K562 (cell line): ENCODE data around the gene HNRNPA2B1. TPM values are rescaled to one million over a fixed set of nuclear protein-coding genes. Genes with fewer than 3 reads are reported as not detected.

ENCODE experiments used
- CREBBP ChIP-seq: IDR thresholded peaks from one replicate; pipeline ENCODE4 v1.6.1; 2012; ENCODE audit warnings: low read depth, mild to moderate bottlenecking, control low read depth, inconsistent platforms, low read length
- FOSL1 ChIP-seq: fragments of 200-800 bp; sonication (Bioruptor generic); conservative IDR thresholded peaks from 2 replicates; pipeline ENCODE4 v1.6.1; 2016; ENCODE audit warnings: missing genetic modification characterization, missing compliant biosample characterization
- HBP1 ChIP-seq: fragments of 450-650 bp; formaldehyde crosslinking; IDR thresholded peaks from 2 replicates; pipeline ENCODE4 v1.4.0; 2022; ENCODE audit warnings: missing genetic modification characterization
- JUN ChIP-seq, 2 experiments: sonication (generic) in 1 of 2; formaldehyde crosslinking in 1 of 2; IDR thresholded peaks; 2 replicates each; pipeline versions ENCODE4 v1.6.1 to v1.8.0; 2012 to 2022; ENCODE audit warnings: borderline replicate concordance in 2 of 2, mild to moderate bottlenecking in 2 of 2, improper control_type of control experiment in 1 of 2, low read depth in 1 of 2, low read length in 1 of 2, missing genetic modification reagents in 1 of 2
- KLF1 ChIP-seq: fragments of 450-650 bp; IDR thresholded peaks from 2 replicates; pipeline ENCODE4 v1.6.1; 2016; ENCODE audit warnings: missing genetic modification characterization, missing compliant biosample characterization
- POLR2H ChIP-seq: IDR thresholded peaks from 2 replicates; pipeline ENCODE4 v1.6.1; 2016; ENCODE audit warnings: missing genetic modification characterization, low read depth, mild to moderate bottlenecking, control low read depth, missing compliant biosample characterization, moderate library complexity
- POLR3G ChIP-seq: IDR thresholded peaks from 2 replicates; pipeline ENCODE4 v1.6.1; 2011; ENCODE audit not compliant: insufficient read length, insufficient replicate concordance; ENCODE audit errors: extremely low read depth
- RCOR1 ChIP-seq, 2 experiments: IDR thresholded peaks; 2 replicates each; pipeline ENCODE4 v1.6.1; 2012; ENCODE audit warnings: low read depth in 2 of 2, low read length in 2 of 2, borderline replicate concordance in 1 of 2, improper control_type of control experiment in 1 of 2
- REST ChIP-seq, 2 experiments: fragments of 450-650 bp; formaldehyde crosslinking in 1 of 2; IDR thresholded peaks; 2 replicates each; pipeline versions ENCODE4 v1.4.0 to v1.6.1; 2014 to 2020; ENCODE audit warnings: mild to moderate bottlenecking in 2 of 2, borderline replicate concordance in 1 of 2, low read depth in 1 of 2
- RFX7 ChIP-seq: fragments of 250-450 bp; sonication (Bioruptor Pico); IDR thresholded peaks from 2 replicates; pipeline ENCODE4 v1.5.1; 2021; ENCODE audit warnings: mild to moderate bottlenecking
- TCF3 ChIP-seq: sonication (generic); formaldehyde crosslinking; IDR thresholded peaks from 2 replicates; pipeline ENCODE4 v1.4.0; 2020; ENCODE audit warnings: mild to moderate bottlenecking, missing genetic modification reagents
- polyA plus RNA-seq, 8 experiments: library from polyadenylated mRNA; depleted of rRNA in 4 of 8; stranded (reverse) in 5 of 8; unstranded in 3 of 8; fragments of >200 nt; fragmentation: Nextera tagmentation in 2 of 8; fragmentation: Illumina TruSeq in 1 of 8; extraction: Ambion mirVana in 2 of 8; extraction: Trizol in 1 of 8; gene quantifications; 2 replicates each; pipeline versions ENCODE4 v1.2.1 to v1.2.3, GENCODE V29; 2011 to 2014; ENCODE audit warnings: inconsistent platforms in 1 of 8, missing spikeins in 1 of 8
- total RNA-seq, 7 experiments: library from RNA; depleted of rRNA in 6 of 7; stranded (reverse); fragments of >200 nt in 6 of 7; fragmentation: Illumina TruSeq in 2 of 7; extraction: Trizol in 2 of 7; gene quantifications; 2 replicates each; pipeline versions ENCODE4 v1.2.1 to v1.2.3, GENCODE V29; 2011 to 2021; ENCODE audit warnings: low replicate concordance in 1 of 7
- TF ChIP-seq, protein P1 (sequence below): sonication (generic); formaldehyde crosslinking; IDR thresholded peaks from 2 replicates; pipeline ENCODE4 v1.8.0; 2022; ENCODE audit warnings: mild to moderate bottlenecking, missing genetic modification reagents

The HNRNPA2B1 gene
- total and polyA plus RNA-seq, 9 of the 15 experiments (the other 6 are each of a cell fraction or from before 2014, with no cell fraction given), result 630 to 1,989 (median 865) TPM

DNA sequence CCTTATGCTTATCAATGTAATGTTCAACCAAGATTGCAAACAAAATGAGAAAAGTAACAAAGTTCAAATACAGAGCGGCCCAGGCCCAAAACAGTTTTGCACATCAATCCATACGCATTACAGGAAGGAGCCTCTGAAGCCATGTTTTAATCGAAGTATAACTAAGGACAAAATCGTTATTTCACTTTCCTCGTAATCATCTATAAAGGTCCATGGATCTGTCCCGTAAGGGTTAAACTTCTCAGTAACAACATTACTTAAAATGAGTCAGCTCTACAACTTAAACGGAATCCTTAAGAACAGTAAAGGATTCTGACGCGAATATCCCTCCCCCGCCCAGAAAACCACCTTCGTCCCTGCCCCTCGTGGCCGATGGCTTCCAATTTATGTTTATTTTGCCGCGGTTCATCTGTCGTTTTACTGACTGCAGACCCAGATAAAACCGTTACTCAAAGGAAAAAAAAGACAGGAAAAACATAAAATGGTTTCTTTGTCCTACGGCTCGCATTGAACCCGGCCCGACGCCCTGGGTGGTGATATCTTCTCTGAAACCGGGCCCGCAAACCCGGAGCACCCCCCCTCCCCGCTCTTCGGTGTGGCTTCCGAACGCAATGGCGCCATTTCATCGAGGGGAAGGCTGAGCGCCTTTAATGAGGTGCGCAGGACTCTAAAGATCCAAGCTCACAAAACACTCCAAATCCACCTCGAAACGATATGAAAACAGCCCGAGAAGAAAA, 1.1 kb downstream of the HNRNPA2B1 start (continued):
- TF ChIP-seq, protein P1, sequence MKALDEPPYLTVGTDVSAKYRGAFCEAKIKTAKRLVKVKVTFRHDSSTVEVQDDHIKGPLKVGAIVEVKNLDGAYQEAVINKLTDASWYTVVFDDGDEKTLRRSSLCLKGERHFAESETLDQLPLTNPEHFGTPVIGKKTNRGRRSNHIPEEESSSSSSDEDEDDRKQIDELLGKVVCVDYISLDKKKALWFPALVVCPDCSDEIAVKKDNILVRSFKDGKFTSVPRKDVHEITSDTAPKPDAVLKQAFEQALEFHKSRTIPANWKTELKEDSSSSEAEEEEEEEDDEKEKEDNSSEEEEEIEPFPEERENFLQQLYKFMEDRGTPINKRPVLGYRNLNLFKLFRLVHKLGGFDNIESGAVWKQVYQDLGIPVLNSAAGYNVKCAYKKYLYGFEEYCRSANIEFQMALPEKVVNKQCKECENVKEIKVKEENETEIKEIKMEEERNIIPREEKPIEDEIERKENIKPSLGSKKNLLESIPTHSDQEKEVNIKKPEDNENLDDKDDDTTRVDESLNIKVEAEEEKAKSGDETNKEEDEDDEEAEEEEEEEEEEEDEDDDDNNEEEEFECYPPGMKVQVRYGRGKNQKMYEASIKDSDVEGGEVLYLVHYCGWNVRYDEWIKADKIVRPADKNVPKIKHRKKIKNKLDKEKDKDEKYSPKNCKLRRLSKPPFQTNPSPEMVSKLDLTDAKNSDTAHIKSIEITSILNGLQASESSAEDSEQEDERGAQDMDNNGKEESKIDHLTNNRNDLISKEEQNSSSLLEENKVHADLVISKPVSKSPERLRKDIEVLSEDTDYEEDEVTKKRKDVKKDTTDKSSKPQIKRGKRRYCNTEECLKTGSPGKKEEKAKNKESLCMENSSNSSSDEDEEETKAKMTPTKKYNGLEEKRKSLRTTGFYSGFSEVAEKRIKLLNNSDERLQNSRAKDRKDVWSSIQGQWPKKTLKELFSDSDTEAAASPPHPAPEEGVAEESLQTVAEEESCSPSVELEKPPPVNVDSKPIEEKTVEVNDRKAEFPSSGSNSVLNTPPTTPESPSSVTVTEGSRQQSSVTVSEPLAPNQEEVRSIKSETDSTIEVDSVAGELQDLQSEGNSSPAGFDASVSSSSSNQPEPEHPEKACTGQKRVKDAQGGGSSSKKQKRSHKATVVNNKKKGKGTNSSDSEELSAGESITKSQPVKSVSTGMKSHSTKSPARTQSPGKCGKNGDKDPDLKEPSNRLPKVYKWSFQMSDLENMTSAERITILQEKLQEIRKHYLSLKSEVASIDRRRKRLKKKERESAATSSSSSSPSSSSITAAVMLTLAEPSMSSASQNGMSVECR (CRISPR knock-in tag), result peak; percentile 53; the same call in 1 of the 2 replicates
- TF ChIP-seq TCF3 (CRISPR knock-in tag), result no peak
- no peak for TF ChIP-seq JUN (IDR thresholded peaks at IDR 0.05; ENCODE audit: borderline replicate concordance, low read depth, low read length)
- TF ChIP-seq JUN (CRISPR knock-in tag; IDR thresholded peaks at IDR 0.05; ENCODE audit: borderline replicate concordance), result no peak
- TF ChIP-seq HBP1, result no peak
- no peak for TF ChIP-seq RCOR1 (IDR thresholded peaks at IDR 0.05; ENCODE audit: borderline replicate concordance in 1 of 2, low read depth in 2 of 2, low read length in 2 of 2)
- no peak for TF ChIP-seq KLF1
- no peak for TF ChIP-seq CREBBP
- TF ChIP-seq RFX7 (CRISPR knock-in tag), result no peak
- no peak for TF ChIP-seq REST (IDR thresholded peaks at IDR 0.05; ENCODE audit: borderline replicate concordance)
- no peak for TF ChIP-seq REST (CRISPR knock-in tag; IDR thresholded peaks at IDR 0.05; ENCODE audit: low read depth)
- no peak; the same call in 1 of the 2 replicates for TF ChIP-seq FOSL1
- TF ChIP-seq POLR2H (tag), result peak; percentile 6; the same call in 1 of the 2 replicates
- TF ChIP-seq POLR3G, result no peak
